ENCODE data around the gene LIN54. TPM values are rescaled to one million over a fixed set of nuclear protein-coding genes. Genes with fewer than 3 reads are reported as not detected.
A peak's percentile ranks its signal among the peaks of the same experiment; 100 is the strongest.

LIN54 gene
- total and polyA plus RNA-seq, 2 of the 13 experiments (the other 11 are each of a cell fraction or from before 2014, with no cell fraction given) = 25.2 to 32.9 TPM

GRCh38 chr4:82994834-82995233 lies 15.8 kb downstream of the LIN54 start (continued):
- TF ChIP-seq ZNF770 (CRISPR knock-in tag; IDR thresholded peaks at IDR 0.05) = peak; percentile 91
- TF ChIP-seq ETV6 (CRISPR knock-in tag; conservative IDR thresholded peaks at IDR 0.05) = no peak
- TF ChIP-seq NFE2L1 (CRISPR knock-in tag; IDR thresholded peaks at IDR 0.05; ENCODE audit: borderline replicate concordance) = no peak
- 0 out of 2 replicates have a peak, but pooled peaks have one; percentile 32 for TF ChIP-seq PHF21A (CRISPR knock-in tag; IDR thresholded peaks at IDR 0.05)
- peak; percentile 79 for TF ChIP-seq HNF4A (CRISPR knock-in tag; IDR thresholded peaks at IDR 0.05)
- no peak for TF ChIP-seq ZNF780A (CRISPR knock-in tag; IDR thresholded peaks at IDR 0.05)
- no peak for TF ChIP-seq SOX5 (CRISPR knock-in tag; IDR thresholded peaks at IDR 0.05; ENCODE audit: borderline replicate concordance)
- no peak for TF ChIP-seq SMC3 (IDR thresholded peaks at IDR 0.05; ENCODE audit: low read length)

- in situ Hi-C loops (cut with HindIII; ENCODE audit: extremely low pct_ligation_motif_present, low pct_unique_long_range_greater_than_20kb) (no loop called here), intact Hi-C loops (cut with micrococcal nuclease; ENCODE audit: unreplicated experiment) (loop anchor here (1.0 kb wide), 1 partner anchor 20 kb away; the partner anchor contains the start of gene LIN54)
- H3K4me3 ChIP-seq (replicated peaks in 1 of 3; ENCODE audit: insufficient read depth in 1 of 3, low read depth in 2 of 3, low read length in 3 of 3) = peak overlapping the region; percentile 9 to 35 (median 17); a peak in 4 of 6 replicates
- H3K9ac ChIP-seq (ENCODE audit: insufficient read depth, low read depth, low read length) = peak overlapping the region; percentile 55
- no TSS peak for BruUV-seq (replicated peaks)
- DNase-seq (ENCODE audit: low spot score) (peak; percentile 27), ATAC-seq (peak; percentile 88), FAIRE-seq (peak; percentile 21)
- WGBS (ENCODE audit: low lambda C conversion rate) = 18% methylated on average over 2 of the region's 2 CpGs
- peak overlapping the region; percentile 67 for H3K27ac ChIP-seq (ENCODE audit: extremely low read length, insufficient read depth, low read length)
- H2AFZ ChIP-seq (ENCODE audit: low read length) = no peak overlapping the region
- peak overlapping the region; percentile 73 for H3K4me2 ChIP-seq (ENCODE audit: low read depth, low read length)
- no peaks in the 10 kb centered on the region for H3K9me3 ChIP-seq (ENCODE audit: low read length)
- POLR2A ChIA-PET = interaction anchor here (1.0 to 1.4 kb wide), 3 partner anchors 21 to 45 kb away, joined by 3 to 4 read pairs (median 4); partner anchors contain the start of genes COPS4 and LIN54
- H3K27me3 ChIP-seq (ENCODE audit: control insufficient read depth in 1 of 2, insufficient read depth in 2 of 2, low read length in 2 of 2) = no peaks in the 10 kb centered on the region
- CTCF ChIA-PET (ENCODE audit: low intra/inter-chr PET ratio, low total read pairs) = no interaction called here
- H3K4me1 ChIP-seq (ENCODE audit: insufficient read depth, low read length) = peaks cover 42% of the 10 kb centered on the region
- peaks cover 84% of the 10 kb centered on the region for H3K79me2 ChIP-seq (ENCODE audit: insufficient read depth, low read length)
- peaks cover 2% of the 10 kb centered on the region; the same call in 1 of the 2 replicates for H4K20me1 ChIP-seq (ENCODE audit: insufficient read depth, low read length)
- H3K36me3 ChIP-seq (replicated peaks in 1 of 2; ENCODE audit: control insufficient read depth in 1 of 2, insufficient read depth in 2 of 2, low read length in 2 of 2) = no peaks in the 10 kb centered on the region
- TF ChIP-seq ZNF407 (CRISPR knock-in tag; IDR thresholded peaks at IDR 0.05; ENCODE audit: not compliant biosample characterization) = no peak
These were observed 20.8 kb downstream of the LIN54 start for GRCh38 chr4:82989575-82990429.
